HEK293T (cell line): Measurements from ENCODE around the gene ANKRD9.
"Not testable (repeated sequence)": the region's sequence is repeated elsewhere in the genome, so short reads cannot be mapped to it uniquely, and the experiment has no call there.

Source experiments
- CTCF ChIA-PET: fragments of 350-600 bp; formaldehyde crosslinking; extraction: SDS; loops from one replicate; lab custom pipeline; 2021; ENCODE audit warnings: antibody characterized with exemption, inconsistent platforms; lab: Yijun Ruan, JAX
- POLR2A ChIA-PET: fragments of 350-600 bp; formaldehyde crosslinking; extraction: SDS; loops from one replicate; lab custom pipeline; 2020; ENCODE audit warnings: antibody characterized with exemption, inconsistent platforms; lab: Yijun Ruan, JAX
- DNase-seq: peaks from one replicate; pipeline ENCODE4 v3.0.0; 2012; ENCODE audit warnings: mixed read lengths; ENCODE audit errors: extremely low spot score
- ARNT ChIP-seq: fragments of 450-650 bp; IDR thresholded peaks from 2 replicates; pipeline ENCODE4 v1.6.1; 2017; ENCODE audit warnings: mild to moderate bottlenecking
- BHLHE40 ChIP-seq: fragments of 450-650 bp; IDR thresholded peaks from 2 replicates; pipeline ENCODE4 v1.6.1; 2016; ENCODE audit warnings: mild to moderate bottlenecking, moderate library complexity, borderline replicate concordance
- CTBP1 ChIP-seq: fragments of 450-650 bp; IDR thresholded peaks from 2 replicates; pipeline ENCODE4 v1.6.1; 2016; ENCODE audit warnings: borderline replicate concordance
- ELF4 ChIP-seq: fragments of 450-650 bp; IDR thresholded peaks from 2 replicates; pipeline ENCODE4 v1.6.1; 2017; ENCODE audit warnings: antibody characterized with exemption
- FOXA1 ChIP-seq: fragments of 450-650 bp; IDR thresholded peaks from 2 replicates; pipeline ENCODE4 v1.6.1; 2016; ENCODE audit warnings: mild to moderate bottlenecking
- FOXK2 ChIP-seq: fragments of 450-650 bp; IDR thresholded peaks from 2 replicates; pipeline ENCODE4 v1.6.1; 2016; ENCODE audit warnings: mild to moderate bottlenecking
- FOXM1 ChIP-seq: fragments of 450-650 bp; IDR thresholded peaks from 2 replicates; pipeline ENCODE4 v1.6.1; 2017; ENCODE audit warnings: mild to moderate bottlenecking, borderline replicate concordance
- HDGF ChIP-seq: fragments of 450-650 bp; IDR thresholded peaks from 2 replicates; pipeline ENCODE4 v1.6.1; 2017; ENCODE audit warnings: antibody characterized with exemption, borderline replicate concordance
- L3MBTL2 ChIP-seq: fragments of 450-650 bp; conservative IDR thresholded peaks from 2 replicates; pipeline ENCODE4 v1.6.1; 2016; ENCODE audit warnings: mild to moderate bottlenecking
- LEF1 ChIP-seq: fragments of 450-650 bp; IDR thresholded peaks from 2 replicates; pipeline ENCODE4 v1.6.1; 2017; ENCODE audit warnings: mild to moderate bottlenecking, borderline replicate concordance
- NFRKB ChIP-seq: fragments of 450-650 bp; IDR thresholded peaks from 2 replicates; pipeline ENCODE4 v1.6.1; 2016; ENCODE audit warnings: mild to moderate bottlenecking, moderate library complexity
- PKNOX1 ChIP-seq: fragments of 450-650 bp; IDR thresholded peaks from 2 replicates; pipeline ENCODE4 v1.6.1; 2016
- SP1 ChIP-seq: fragments of 450-650 bp; IDR thresholded peaks from 2 replicates; pipeline ENCODE4 v1.6.1; 2017
- SUZ12 ChIP-seq: fragments of 450-650 bp; IDR thresholded peaks from 2 replicates; pipeline ENCODE4 v1.6.1; 2016; ENCODE audit warnings: mild to moderate bottlenecking
- TARDBP ChIP-seq: fragments of 450-650 bp; IDR thresholded peaks from 2 replicates; pipeline ENCODE4 v1.6.1; 2016
- ZNF384 ChIP-seq: fragments of 450-650 bp; IDR thresholded peaks from 2 replicates; pipeline ENCODE4 v1.6.1; 2016

The ANKRD9 gene

GRCh38 chr14:102544046-102544746, 34.6 kb upstream of the ANKRD9 start:
- no peak for DNase-seq
- no peak for TF ChIP-seq HDGF
- no peak for TF ChIP-seq PKNOX1
- TF ChIP-seq FOXK2: no peak
- TF ChIP-seq FOXA1: no peak
- no peak for TF ChIP-seq ELF4
- no peak for TF ChIP-seq LEF1
- TF ChIP-seq BHLHE40: no peak
- no peak for TF ChIP-seq SUZ12
- no peak for TF ChIP-seq SP1
- no peak for TF ChIP-seq TARDBP
- TF ChIP-seq ZNF384: no peak
- TF ChIP-seq FOXM1: no peak
- TF ChIP-seq L3MBTL2: no peak
- no peak for TF ChIP-seq CTBP1
- CTCF ChIA-PET: no interaction called here
- POLR2A ChIA-PET: no interaction called here

GRCh38 chr14:102541771-102542170, 32.2 kb upstream of the ANKRD9 start:
- ChIA-PET POLR2A (interaction anchor here (1.2 kb wide), 1 partner anchor 17 kb away, joined by 4 read pairs; no protein-coding TSS in a partner anchor), CTCF (interaction anchor here (0.6 to 1.0 kb wide), 3 partner anchors 9 to 17 kb away, joined by 3 read pairs; no protein-coding TSS in a partner anchor)
- TF ChIP-seq L3MBTL2 (no peak), TARDBP (no peak), CTBP1 (no peak), FOXA1 (no peak), SUZ12 (no peak), HDGF (no peak), ELF4 (no peak), NFRKB (no peak), LEF1 (no peak), FOXK2 (no peak), PKNOX1 (no peak), FOXM1 (no peak), SP1 (no peak), ARNT (no peak)
- no peak for DNase-seq

GRCh38 chr14:102541029-102541491, 31.5 kb upstream of the ANKRD9 start:
- POLR2A ChIA-PET: interaction anchor here (1.2 kb wide), 1 partner anchor 17 kb away, joined by 4 read pairs; no protein-coding TSS in a partner anchor
- CTCF ChIA-PET: interaction anchor here (0.6 to 1.0 kb wide), 3 partner anchors 8 to 18 kb away, joined by 3 read pairs; no protein-coding TSS in a partner anchor
- DNase-seq: not testable (repeated sequence)

- TF ChIP-seq TARDBP (no peak), FOXM1 (no peak), ZNF384 (no peak), NFRKB (no peak), CTBP1 (no peak), BHLHE40 (no peak), L3MBTL2 (no peak), PKNOX1 (no peak), FOXK2 (no peak), LEF1 (no peak), ELF4 (no peak), HDGF (no peak), ARNT (no peak), SP1 (no peak), FOXA1 (no peak), SUZ12 (no peak)
- DNase-seq: no peak
- POLR2A ChIA-PET: no interaction called here
- CTCF ChIA-PET: no interaction called here
Measured at GRCh38 chr14:102540315-102541028, 30.9 kb upstream of the ANKRD9 start.

- no peak for DNase-seq
- no peak for TF ChIP-seq L3MBTL2
- no peak for TF ChIP-seq FOXM1
- no peak for TF ChIP-seq BHLHE40
- TF ChIP-seq TARDBP: no peak
- no peak for TF ChIP-seq SUZ12
- TF ChIP-seq NFRKB: no peak
- TF ChIP-seq ZNF384: no peak
- no peak for TF ChIP-seq LEF1
- no peak for TF ChIP-seq FOXK2
- no peak for TF ChIP-seq FOXA1
- TF ChIP-seq CTBP1: no peak
- TF ChIP-seq ARNT: no peak
- no peak for TF ChIP-seq ELF4
- no peak for TF ChIP-seq PKNOX1
- no peak for TF ChIP-seq HDGF
- TF ChIP-seq SP1: no peak
- POLR2A ChIA-PET: no interaction called here
- CTCF ChIA-PET: no interaction called here
Measured at GRCh38 chr14:102539544-102540314, 30.2 kb upstream of the ANKRD9 start.
